ENCODE results near the gene SPATS1.
"Not testable (repeated sequence)": the region's sequence is repeated elsewhere in the genome, so short reads cannot be mapped to it uniquely, and the experiment has no call there.

Gene SPATS1

GRCh38 chr6:44321210-44321609, 21.2 kb upstream of the SPATS1 start:
- no peak overlapping the region for H3K4me3 ChIP-seq (ENCODE audit: low read depth, low read length)
- TF ChIP-seq CTCF (IDR thresholded peaks at IDR 0.05; ENCODE audit: borderline replicate concordance, insufficient read depth, low read depth, low read length) = no peak

- no peak for TF ChIP-seq CTCF (IDR thresholded peaks at IDR 0.05; ENCODE audit: borderline replicate concordance, insufficient read depth, low read depth, low read length)
Measured at GRCh38 chr6:44327096-44327495, 15.4 kb upstream of the SPATS1 start.

GRCh38 chr6:44327760-44328159, 14.7 kb upstream of the SPATS1 start:
- no peak for TF ChIP-seq CTCF (IDR thresholded peaks at IDR 0.05; ENCODE audit: borderline replicate concordance, insufficient read depth, low read depth, low read length)
- H3K4me3 ChIP-seq (ENCODE audit: low read depth, low read length) = no peak overlapping the region

More at GRCh38 chr6:44327096-44327495, 15.4 kb upstream of the SPATS1 start:
- H3K4me3 ChIP-seq (ENCODE audit: low read depth, low read length) = no peak overlapping the region

GRCh38 chr6:44328203-44328602, 14.2 kb upstream of the SPATS1 start:
- H3K4me3 ChIP-seq (ENCODE audit: low read depth, low read length) = not testable (repeated sequence)

GRCh38 chr6:44329858-44330257, 12.6 kb upstream of the SPATS1 start:
- no peak overlapping the region for H3K4me3 ChIP-seq (ENCODE audit: low read depth, low read length)
- TF ChIP-seq CTCF (IDR thresholded peaks at IDR 0.05; ENCODE audit: borderline replicate concordance, insufficient read depth, low read depth, low read length) = no peak

- H3K4me3 ChIP-seq (ENCODE audit: low read depth, low read length) = no peak overlapping the region
- TF ChIP-seq CTCF (IDR thresholded peaks at IDR 0.05; ENCODE audit: borderline replicate concordance, insufficient read depth, low read depth, low read length) = no peak
Measured at GRCh38 chr6:44332585-44332984, 9.9 kb upstream of the SPATS1 start.

- no peak for TF ChIP-seq CTCF (IDR thresholded peaks at IDR 0.05; ENCODE audit: borderline replicate concordance, insufficient read depth, low read depth, low read length)
- no peak overlapping the region for H3K4me3 ChIP-seq (ENCODE audit: low read depth, low read length)
Measured at GRCh38 chr6:44333273-44333919, 9.1 kb upstream of the SPATS1 start.
